ENCODE results near the gene LRRD1. TPM values are rescaled to one million over a fixed set of nuclear protein-coding genes. Genes with fewer than 3 reads are reported as not detected.
"Not testable (repeated sequence)": the region's sequence is repeated elsewhere in the genome, so short reads cannot be mapped to it uniquely, and the experiment has no call there.

LRRD1 gene
- total and polyA plus RNA-seq, 7 donors, result 0.08 TPM; not detected in 6

DNA sequence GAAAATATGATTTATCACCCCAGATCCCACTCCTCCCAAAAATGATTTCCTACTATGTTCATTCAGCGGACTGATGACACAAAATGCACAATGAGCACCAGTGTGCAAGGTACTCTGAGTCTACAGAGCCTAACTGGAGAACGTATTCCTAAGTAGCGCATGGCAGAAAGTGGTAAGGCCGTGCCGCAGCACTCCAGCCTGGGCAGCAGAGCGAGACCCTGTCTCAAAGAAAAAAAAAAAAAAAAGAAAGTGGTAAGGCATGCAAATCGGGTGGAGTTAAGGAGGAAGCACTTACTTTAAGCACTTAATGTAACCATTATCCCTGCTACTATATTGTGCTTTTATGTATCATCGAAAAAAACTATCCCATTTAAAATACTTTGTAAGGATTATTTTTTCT lies 70.1 kb downstream of the LRRD1 start:
- WGBS, 3 donors, result 94 to 95% (median 95%) methylated on average over 8 of the region's 8 CpGs
- H3K27me3 ChIP-seq (ENCODE audit: insufficient read depth in 3 of 3, low read length in 2 of 3), result no peaks in the 10 kb centered on the region
- TF ChIP-seq, protein P1, sequence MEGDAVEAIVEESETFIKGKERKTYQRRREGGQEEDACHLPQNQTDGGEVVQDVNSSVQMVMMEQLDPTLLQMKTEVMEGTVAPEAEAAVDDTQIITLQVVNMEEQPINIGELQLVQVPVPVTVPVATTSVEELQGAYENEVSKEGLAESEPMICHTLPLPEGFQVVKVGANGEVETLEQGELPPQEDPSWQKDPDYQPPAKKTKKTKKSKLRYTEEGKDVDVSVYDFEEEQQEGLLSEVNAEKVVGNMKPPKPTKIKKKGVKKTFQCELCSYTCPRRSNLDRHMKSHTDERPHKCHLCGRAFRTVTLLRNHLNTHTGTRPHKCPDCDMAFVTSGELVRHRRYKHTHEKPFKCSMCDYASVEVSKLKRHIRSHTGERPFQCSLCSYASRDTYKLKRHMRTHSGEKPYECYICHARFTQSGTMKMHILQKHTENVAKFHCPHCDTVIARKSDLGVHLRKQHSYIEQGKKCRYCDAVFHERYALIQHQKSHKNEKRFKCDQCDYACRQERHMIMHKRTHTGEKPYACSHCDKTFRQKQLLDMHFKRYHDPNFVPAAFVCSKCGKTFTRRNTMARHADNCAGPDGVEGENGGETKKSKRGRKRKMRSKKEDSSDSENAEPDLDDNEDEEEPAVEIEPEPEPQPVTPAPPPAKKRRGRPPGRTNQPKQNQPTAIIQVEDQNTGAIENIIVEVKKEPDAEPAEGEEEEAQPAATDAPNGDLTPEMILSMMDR (IDR thresholded peaks at IDR 0.05), result no peak
- no peaks in the 10 kb centered on the region for H3K4me1 ChIP-seq
- intact Hi-C loops (cut with DNase I), result no loop called here
- H3K36me3 ChIP-seq (ENCODE audit: insufficient read depth in 1 of 2, low read depth in 1 of 2), result peaks cover 6 to 80% of the 10 kb centered on the region in 2 donors
- no peak overlapping the region for H3K27ac ChIP-seq
- no peak overlapping the region for H3K4me3 ChIP-seq
- ATAC-seq (no peak), DNase-seq (no peak)
- no peaks in the 10 kb centered on the region for H3K9me3 ChIP-seq

DNA sequence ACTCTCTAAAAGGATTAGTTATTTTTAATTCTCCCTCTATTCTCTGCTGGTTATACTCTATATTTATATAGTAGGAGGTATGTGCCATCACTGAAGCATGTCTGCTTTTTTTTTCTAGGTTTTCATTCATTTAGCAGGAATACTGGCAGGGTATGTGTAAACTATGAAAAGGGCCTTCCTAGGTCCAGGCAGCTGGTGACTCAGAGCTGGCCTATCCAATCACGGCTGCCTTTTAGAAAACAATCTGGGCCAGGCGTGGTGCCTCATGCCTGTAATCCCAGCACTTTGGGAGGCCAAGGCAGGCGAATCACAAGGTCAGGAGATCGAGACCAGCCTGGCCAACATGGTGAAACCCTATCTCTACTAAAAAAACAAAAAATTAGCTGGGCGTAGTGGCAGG lies 76.1 kb downstream of the LRRD1 start:
- WGBS, 3 donors, result 86 to 96% (median 94%) methylated on average over 5 of the region's 5 CpGs
- H3K27ac ChIP-seq; DNase-seq; ATAC-seq; H3K9me3 ChIP-seq; H3K27me3 ChIP-seq (ENCODE audit: insufficient read depth in 3 of 3, low read length in 2 of 3); H3K4me3 ChIP-seq; H3K4me1 ChIP-seq: not testable (repeated sequence)
- intact Hi-C loops (cut with DNase I), result loop anchor here in 1 of 2 donors (5.0 kb wide), 1 partner anchor 109 kb away; no protein-coding TSS in a partner anchor
- peaks cover 22 to 97% of the 10 kb centered on the region in 2 donors for H3K36me3 ChIP-seq (ENCODE audit: insufficient read depth in 1 of 2, low read depth in 1 of 2)

DNA sequence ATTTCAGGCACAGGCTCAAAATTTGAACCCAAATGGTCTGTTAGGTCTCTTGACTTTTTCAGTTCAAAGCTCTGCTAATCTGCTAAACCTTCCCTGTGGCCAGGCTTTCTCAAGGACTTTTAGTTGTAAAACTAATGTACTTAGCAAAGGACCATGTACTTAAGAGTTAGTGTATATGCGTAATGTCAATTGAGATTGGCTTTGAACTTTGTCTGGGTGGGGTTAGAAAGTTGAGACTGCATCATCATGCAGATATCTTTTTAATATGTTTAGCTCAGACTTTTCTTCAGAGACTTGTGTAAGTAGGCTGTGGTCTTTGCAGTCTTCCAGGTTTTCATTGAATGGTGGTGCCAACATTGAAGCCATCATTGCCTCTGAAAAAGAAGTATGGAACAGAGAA lies 78.4 kb downstream of the LRRD1 start:
- TF ChIP-seq, protein P1 (IDR thresholded peaks at IDR 0.05), result no peak
- intact Hi-C loops (cut with DNase I), result loop anchor here in 1 of 2 donors (5.0 kb wide), 1 partner anchor 112 kb away; no protein-coding TSS in a partner anchor
- Histone ChIP-seq H3K27me3 (ENCODE audit: insufficient read depth in 3 of 3, low read length in 2 of 3) (no peaks in the 10 kb centered on the region), H3K9me3 (no peaks in the 10 kb centered on the region), H3K27ac (no peak overlapping the region), H3K4me1 (no peaks in the 10 kb centered on the region), H3K4me3 (no peak overlapping the region), H3K36me3 (ENCODE audit: insufficient read depth in 1 of 2, low read depth in 1 of 2) (peaks cover 22 to 100% of the 10 kb centered on the region in 2 donors)
- ATAC-seq, result no peak
- DNase-seq, result no peak
- WGBS, 3 donors, result 91 to 98% (median 96%) methylated on average over 1 of the region's 1 CpG

DNA sequence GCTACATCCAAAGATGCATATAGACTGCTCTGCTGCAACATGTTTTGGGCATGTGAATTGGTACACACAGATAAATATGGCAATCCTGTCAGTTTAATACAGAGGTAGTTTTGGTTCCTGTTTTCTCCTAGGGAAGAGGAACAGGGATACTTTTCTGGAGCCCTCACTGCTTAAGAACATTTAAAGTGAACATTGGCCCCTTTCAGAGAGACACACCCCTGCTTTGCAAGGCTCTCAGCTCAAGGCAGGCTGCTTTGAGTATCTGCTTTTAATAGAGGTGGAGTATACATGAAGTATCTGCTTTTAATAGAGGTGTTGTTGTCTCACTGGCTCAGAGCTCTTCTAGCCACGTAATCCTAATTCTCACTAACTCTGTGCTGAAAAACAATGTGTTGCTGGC lies 83.6 kb downstream of the LRRD1 start:
- Histone ChIP-seq H3K27me3 (ENCODE audit: insufficient read depth in 3 of 3, low read length in 2 of 3) (no peaks in the 10 kb centered on the region), H3K4me3 (no peak overlapping the region), H3K36me3 (ENCODE audit: insufficient read depth in 1 of 2, low read depth in 1 of 2) (peaks cover 23 to 93% of the 10 kb centered on the region in 2 donors), H3K4me1 (no peaks in the 10 kb centered on the region), H3K27ac (no peak overlapping the region), H3K9me3 (no peaks in the 10 kb centered on the region)
- DNase-seq (no peak), ATAC-seq (no peak)
- WGBS, 3 donors, result 81 to 92% (median 87%) methylated on average over 1 of the region's 1 CpG
- TF ChIP-seq, protein P1 (IDR thresholded peaks at IDR 0.05), result no peak
- intact Hi-C loops (cut with DNase I), result loop anchor here in 1 of 2 donors (5.0 to 10.0 kb wide), 2 partner anchors 127 to 299 kb away; no protein-coding TSS in a partner anchor

Other genes starting within 250 kb of the LRRD1 start
- 10 to 100 TPM; 24.6 to 44.4 (median 34.8) TPM for gene AKAP9, start 238.3 kb downstream of the LRRD1 start, total RNA-seq
- gene AKAP9, start 238.3 kb downstream of the LRRD1 start, polyA plus RNA-seq, result 10 to 100 TPM in 2 of 3 donors, 1 to 10 TPM in 1; 6.0 to 16.9 (median 11.7) TPM
- 10 to 100 TPM in 2 of 4 donors, 1 to 10 TPM in 2; 7.9 to 23.9 (median 12.7) TPM for gene CYP51A1, start 44.7 kb downstream of the LRRD1 start, total RNA-seq
- gene CYP51A1, start 44.7 kb downstream of the LRRD1 start, polyA plus RNA-seq, result 1 to 10 TPM; 4.2 to 4.9 (median 4.4) TPM
- 10 to 100 TPM; 23.5 to 30.5 (median 26.7) TPM for gene KRIT1, start 66.8 kb upstream of the LRRD1 start, total RNA-seq
- 10 to 100 TPM; 12.4 to 31.7 (median 14.0) TPM for gene KRIT1, start 66.8 kb upstream of the LRRD1 start, polyA plus RNA-seq
- 10 to 100 TPM; 23.3 to 31.9 (median 26.7) TPM for gene ANKIB1, start 66.8 kb upstream of the LRRD1 start, total RNA-seq
- 10 to 100 TPM in 1 of 3 donors, 1 to 10 TPM in 2; 4.9 to 14.6 (median 7.3) TPM for gene ANKIB1, start 66.8 kb upstream of the LRRD1 start, polyA plus RNA-seq

All from psoas muscle (tissue), 8 donors.